Spinal cord (tissue), 10 donors: ENCODE measurements around the gene DIPK1C. TPM values are rescaled to one million over a fixed set of nuclear protein-coding genes. Genes with fewer than 3 reads are reported as not detected.

Experiments
- DNase-seq, 6 donors: peaks; one replicate each; pipeline versions ENCODE4 v3.0.0 to v3.0.0-alpha.2; 2013 to 2015; ENCODE audit warnings: low spot score in 6 of 6, low read depth in 4 of 6
- H3K27ac ChIP-seq: one replicate; pipeline ENCODE4 v1.5.1; 2013; ENCODE audit warnings: low read depth, low read length, control low read depth
- H3K27me3 ChIP-seq: one replicate; pipeline ENCODE4 v1.6.1; 2013; ENCODE audit warnings: low read length; ENCODE audit not compliant: control insufficient read depth, insufficient read depth
- H3K36me3 ChIP-seq: one replicate; pipeline ENCODE4 v1.6.1; 2013; ENCODE audit warnings: low read length; ENCODE audit not compliant: control insufficient read depth, insufficient read depth
- H3K4me1 ChIP-seq: one replicate; pipeline ENCODE4 v1.6.1; 2013; ENCODE audit warnings: low read length; ENCODE audit not compliant: control insufficient read depth, insufficient read depth
- H3K4me3 ChIP-seq: one replicate; pipeline ENCODE4 v1.5.1; 2013; ENCODE audit warnings: low read depth, low read length, control low read depth
- H3K9me3 ChIP-seq: one replicate; pipeline ENCODE4 v1.6.1; 2013; ENCODE audit warnings: low read length; ENCODE audit not compliant: control insufficient read depth, insufficient read depth
- WGBS: methylation state at CpG from one replicate; pipeline ENCODE4 v1.1.5; 2013; ENCODE audit warnings: missing lambda C conversion rate; ENCODE audit not compliant: insufficient coverage; 5-methylcytosine and 5-hydroxymethylcytosine counted together
- polyA plus RNA-seq, 2 donors: library from polyadenylated mRNA; unstranded; fragments of 120-200 nt; gene quantifications; one replicate each; pipeline ENCODE4 v1.2.1, GENCODE V29; 2013; ENCODE audit not compliant: insufficient read length in 2 of 2
- total RNA-seq, 2 donors: library from RNA; depleted of rRNA in 1 of 2; stranded (reverse); fragments of 120-200 nt in 1 of 2; fragments of >200 nt in 1 of 2; gene quantifications; one replicate each; pipeline versions ENCODE4 v1.2.3 to v1.2.4, GENCODE V29; 2013 to 2014
- donor health status: healthy.

DIPK1C gene
- total and polyA plus RNA-seq, 4 donors: 16.2 to 57.2 (median 33.2) TPM

- Histone ChIP-seq H3K9me3 (no peaks in the 10 kb centered on the region), H3K4me1 (peaks cover 2% of the 10 kb centered on the region), H3K36me3 (no peaks in the 10 kb centered on the region), H3K27ac (peak overlapping the region; percentile 53), H3K4me3 (no peak overlapping the region), H3K27me3 (no peaks in the 10 kb centered on the region)
- WGBS: 100% methylated on average over 3 of the region's 4 CpGs
- peak in 1 of 6 donors; percentile 58 for DNase-seq
Observed at GRCh38 chr18:74400813-74401212, 56.3 kb downstream of the DIPK1C start.

GRCh38 chr18:74399091-74399887 is 57.8 kb downstream of the DIPK1C start:
- 55% methylated on average over 7 of the region's 14 CpGs for WGBS
- Histone ChIP-seq H3K4me3 (no peak overlapping the region), H3K27me3 (no peaks in the 10 kb centered on the region), H3K36me3 (no peaks in the 10 kb centered on the region), H3K4me1 (peaks cover 5% of the 10 kb centered on the region), H3K9me3 (no peaks in the 10 kb centered on the region), H3K27ac (no peak overlapping the region)
- no peak for DNase-seq

GRCh38 chr18:74397572-74397971 is 59.5 kb downstream of the DIPK1C start:
- Histone ChIP-seq H3K27me3 (no peaks in the 10 kb centered on the region), H3K4me1 (peaks cover 5% of the 10 kb centered on the region), H3K9me3 (no peaks in the 10 kb centered on the region), H3K4me3 (no peak overlapping the region), H3K36me3 (no peaks in the 10 kb centered on the region), H3K27ac (no peak overlapping the region)
- WGBS: 90% methylated on average over 7 of the region's 7 CpGs
- no peak for DNase-seq

- 58% methylated on average over 12 of the region's 16 CpGs for WGBS
- DNase-seq: peak in 2 of 6 donors; percentile 66 to 74
- peak overlapping the region; percentile 2 for H3K27ac ChIP-seq
- H3K36me3 ChIP-seq: no peaks in the 10 kb centered on the region
- H3K4me3 ChIP-seq: no peak overlapping the region
- no peaks in the 10 kb centered on the region for H3K9me3 ChIP-seq
- H3K4me1 ChIP-seq: peaks cover 5% of the 10 kb centered on the region
- no peaks in the 10 kb centered on the region for H3K27me3 ChIP-seq
Observed at GRCh38 chr18:74396171-74397169, 60.6 kb downstream of the DIPK1C start.

- Histone ChIP-seq H3K9me3 (no peaks in the 10 kb centered on the region), H3K27me3 (no peaks in the 10 kb centered on the region), H3K4me3 (no peak overlapping the region), H3K27ac (peak overlapping the region; percentile 2), H3K4me1 (peaks cover 5% of the 10 kb centered on the region), H3K36me3 (no peaks in the 10 kb centered on the region)
- WGBS: 70% methylated on average over 7 of the region's 9 CpGs
- no peak for DNase-seq
Observed at GRCh38 chr18:74395648-74396154, 61.4 kb downstream of the DIPK1C start.

GRCh38 chr18:74395006-74395405 is 62.1 kb downstream of the DIPK1C start:
- no peaks in the 10 kb centered on the region for H3K9me3 ChIP-seq
- DNase-seq: no peak
- H3K27ac ChIP-seq: no peak overlapping the region
- H3K4me1 ChIP-seq: peaks cover 8% of the 10 kb centered on the region
- H3K36me3 ChIP-seq: no peaks in the 10 kb centered on the region
- WGBS: 100% methylated on average over 1 of the region's 7 CpGs
- H3K27me3 ChIP-seq: no peaks in the 10 kb centered on the region
- no peak overlapping the region for H3K4me3 ChIP-seq

GRCh38 chr18:74392323-74392722 is 64.8 kb downstream of the DIPK1C start:
- no peaks in the 10 kb centered on the region for H3K36me3 ChIP-seq
- no peak overlapping the region for H3K27ac ChIP-seq
- no peak overlapping the region for H3K4me3 ChIP-seq
- H3K9me3 ChIP-seq: no peaks in the 10 kb centered on the region
- 95% methylated on average over 3 of the region's 4 CpGs for WGBS
- no peaks in the 10 kb centered on the region for H3K27me3 ChIP-seq
- peaks cover 19% of the 10 kb centered on the region for H3K4me1 ChIP-seq
- no peak for DNase-seq

- DNase-seq: no peak
- Histone ChIP-seq H3K9me3 (no peaks in the 10 kb centered on the region), H3K27ac (no peak overlapping the region), H3K4me1 (peaks cover 17% of the 10 kb centered on the region), H3K4me3 (no peak overlapping the region), H3K27me3 (no peaks in the 10 kb centered on the region), H3K36me3 (no peaks in the 10 kb centered on the region)
- 100% methylated on average over 2 of the region's 3 CpGs for WGBS
Observed at GRCh38 chr18:74390900-74391299, 66.2 kb downstream of the DIPK1C start.

GRCh38 chr18:74389991-74390390 is 67.1 kb downstream of the DIPK1C start:
- peaks cover 14% of the 10 kb centered on the region for H3K4me1 ChIP-seq
- no peaks in the 10 kb centered on the region for H3K9me3 ChIP-seq
- no peaks in the 10 kb centered on the region for H3K27me3 ChIP-seq
- WGBS: 96% methylated on average over 13 of the region's 20 CpGs
- no peak overlapping the region for H3K4me3 ChIP-seq
- H3K36me3 ChIP-seq: no peaks in the 10 kb centered on the region
- no peak overlapping the region for H3K27ac ChIP-seq
- no peak for DNase-seq
